Left lung (tissue), 10 donors: Measurements from ENCODE around the gene C1orf50. TPM values are rescaled to one million over a fixed set of nuclear protein-coding genes. Genes with fewer than 3 reads are reported as not detected.
"Not testable (repeated sequence)": the region's sequence is repeated elsewhere in the genome, so short reads cannot be mapped to it uniquely, and the experiment has no call there.

Experiments used
- ATAC-seq: fragments of 200-7000 bp; cut with Tn5 transposase; one replicate; pipeline ENCODE4 v1.9.1; 2020; ENCODE audit warnings: moderate library complexity
- DNase-seq, 4 donors: peaks; one replicate each; pipeline ENCODE4 v3.0.0-alpha.2; 2013 to 2020
- H3K27ac ChIP-seq, 2 donors: fragments of 200-600 bp; sonication (generic) in 1 of 2; one replicate each; pipeline versions ENCODE4 v1.5.0 to v1.8.0; 2020 to 2021
- H3K27me3 ChIP-seq, 2 donors: fragments of 200-600 bp; sonication (generic) in 1 of 2; one replicate each; pipeline versions ENCODE4 v1.5.0 to v1.8.0; 2020 to 2021
- H3K36me3 ChIP-seq, 2 donors: fragments of 200-600 bp; sonication (generic) in 1 of 2; one replicate each; pipeline versions ENCODE4 v1.5.0 to v1.8.0; 2020 to 2021
- H3K4me1 ChIP-seq, 2 donors: fragments of 200-600 bp; one replicate each; pipeline ENCODE4 v1.8.0; 2021
- H3K4me3 ChIP-seq, 2 donors: fragments of 200-600 bp; sonication (generic) in 1 of 2; one replicate each; pipeline versions ENCODE4 v1.5.0 to v1.8.0; 2020 to 2021; ENCODE audit warnings: mild to moderate bottlenecking in 1 of 2
- H3K9me3 ChIP-seq, 2 donors: fragments of 200-600 bp; sonication (generic) in 1 of 2; one replicate each; pipeline versions ENCODE4 v1.5.0 to v1.8.0; 2020 to 2021
- intact Hi-C, 2 donors: fragments of 100-400 bp; cut with DNase I; formaldehyde crosslinking; loops; one replicate each; pipeline versions ENCODE4 v1.11.2 to v1.14.2; 2022
- polyA plus RNA-seq, 6 donors: library from polyadenylated mRNA; unstranded; fragments of 120-200 nt; gene quantifications; one replicate each; pipeline ENCODE4 v1.2.1, GENCODE V29; 2013; ENCODE audit not compliant: insufficient read length in 6 of 6
- total RNA-seq, 2 donors: library from RNA; stranded (reverse); fragmentation: NEBNext Ultra II Directional; extraction: Animal tissue kit (Norgen Biotek cat#: 25700); gene quantifications; one replicate each; pipeline ENCODE4 v1.2.1, GENCODE V29; 2021
- TF ChIP-seq, protein P1 (sequence below), 2 donors: fragments of 200-600 bp; sonication (generic) in 1 of 2; IDR thresholded peaks; one replicate each; pipeline versions ENCODE4 v1.5.0 to v1.8.0; 2021; ENCODE audit warnings: antibody characterized with exemption in 2 of 2
- donor health status: DM: no; HTN: yes; CAD: no.
- donor health status: DM: no; HTN: no; CAD: no.

Gene C1orf50
- total and polyA plus RNA-seq, 8 donors = 4.3 to 15.0 (median 11.9) TPM

DNA sequence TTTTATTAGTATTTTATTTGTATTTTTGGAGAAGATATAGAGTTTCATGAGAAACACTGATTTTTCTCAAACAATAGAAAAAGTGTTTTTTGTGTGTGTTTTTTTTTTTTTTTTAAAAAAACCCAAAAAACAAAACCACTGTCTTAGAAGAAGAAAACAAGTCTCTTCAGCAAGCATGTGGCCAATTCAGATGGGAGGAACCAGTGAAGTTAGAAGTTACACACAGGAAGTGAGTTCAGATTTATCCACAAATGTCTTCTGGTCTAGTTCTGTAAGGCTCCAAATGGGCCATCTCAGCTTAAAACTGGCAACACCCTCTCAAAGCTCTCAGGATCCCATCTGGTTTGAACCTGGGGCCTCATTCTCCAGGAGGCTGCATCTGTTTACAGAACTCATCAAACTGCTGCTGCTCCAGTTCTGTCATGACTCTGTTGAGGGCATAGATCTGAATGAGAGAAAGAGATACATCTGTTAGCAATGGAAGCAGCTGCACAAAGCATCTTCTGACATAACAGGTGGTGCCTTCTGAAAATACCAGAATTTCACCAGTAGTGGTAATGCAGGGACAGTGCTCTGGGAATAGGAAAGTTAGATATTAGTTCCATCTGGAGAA lies 40.1 kb downstream of the C1orf50 start:
- no peak for ATAC-seq
- DNase-seq = no peak
- no peak overlapping the region for H3K27ac ChIP-seq
- H3K4me3 ChIP-seq = no peak overlapping the region
- no peaks in the 10 kb centered on the region for H3K4me1 ChIP-seq
- peaks cover 0 to 4% of the 10 kb centered on the region in 2 donors for H3K36me3 ChIP-seq
- H3K27me3 ChIP-seq = no peaks in the 10 kb centered on the region
- TF ChIP-seq, protein P1, sequence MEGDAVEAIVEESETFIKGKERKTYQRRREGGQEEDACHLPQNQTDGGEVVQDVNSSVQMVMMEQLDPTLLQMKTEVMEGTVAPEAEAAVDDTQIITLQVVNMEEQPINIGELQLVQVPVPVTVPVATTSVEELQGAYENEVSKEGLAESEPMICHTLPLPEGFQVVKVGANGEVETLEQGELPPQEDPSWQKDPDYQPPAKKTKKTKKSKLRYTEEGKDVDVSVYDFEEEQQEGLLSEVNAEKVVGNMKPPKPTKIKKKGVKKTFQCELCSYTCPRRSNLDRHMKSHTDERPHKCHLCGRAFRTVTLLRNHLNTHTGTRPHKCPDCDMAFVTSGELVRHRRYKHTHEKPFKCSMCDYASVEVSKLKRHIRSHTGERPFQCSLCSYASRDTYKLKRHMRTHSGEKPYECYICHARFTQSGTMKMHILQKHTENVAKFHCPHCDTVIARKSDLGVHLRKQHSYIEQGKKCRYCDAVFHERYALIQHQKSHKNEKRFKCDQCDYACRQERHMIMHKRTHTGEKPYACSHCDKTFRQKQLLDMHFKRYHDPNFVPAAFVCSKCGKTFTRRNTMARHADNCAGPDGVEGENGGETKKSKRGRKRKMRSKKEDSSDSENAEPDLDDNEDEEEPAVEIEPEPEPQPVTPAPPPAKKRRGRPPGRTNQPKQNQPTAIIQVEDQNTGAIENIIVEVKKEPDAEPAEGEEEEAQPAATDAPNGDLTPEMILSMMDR (IDR thresholded peaks at IDR 0.05) = no peak
- H3K9me3 ChIP-seq = no peaks in the 10 kb centered on the region
- intact Hi-C loops = no loop called here

DNA sequence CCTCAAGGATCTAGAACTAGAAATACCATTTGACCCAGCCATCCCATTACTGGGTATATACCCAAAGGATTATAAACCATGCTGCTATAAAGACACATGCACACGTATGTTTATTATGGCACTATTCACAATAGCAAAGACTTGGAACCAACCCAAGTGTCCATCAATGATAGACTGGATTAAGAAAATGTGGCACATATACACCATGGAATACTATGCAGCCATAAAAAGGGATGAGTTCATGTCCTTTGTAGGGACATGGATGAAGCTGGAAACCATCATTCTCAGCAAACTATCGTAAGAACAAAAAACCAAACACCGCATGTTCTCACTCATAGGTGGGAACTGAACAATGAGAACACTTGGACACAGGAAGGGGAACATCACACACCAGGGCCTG lies 47.8 kb downstream of the C1orf50 start:
- H3K9me3 ChIP-seq, H3K36me3 ChIP-seq, DNase-seq, H3K27ac ChIP-seq, ATAC-seq, H3K27me3 ChIP-seq, H3K4me3 ChIP-seq, intact Hi-C loops: not testable (repeated sequence)
- peaks cover 11 to 21% of the 10 kb centered on the region in 2 donors for H3K4me1 ChIP-seq

DNA sequence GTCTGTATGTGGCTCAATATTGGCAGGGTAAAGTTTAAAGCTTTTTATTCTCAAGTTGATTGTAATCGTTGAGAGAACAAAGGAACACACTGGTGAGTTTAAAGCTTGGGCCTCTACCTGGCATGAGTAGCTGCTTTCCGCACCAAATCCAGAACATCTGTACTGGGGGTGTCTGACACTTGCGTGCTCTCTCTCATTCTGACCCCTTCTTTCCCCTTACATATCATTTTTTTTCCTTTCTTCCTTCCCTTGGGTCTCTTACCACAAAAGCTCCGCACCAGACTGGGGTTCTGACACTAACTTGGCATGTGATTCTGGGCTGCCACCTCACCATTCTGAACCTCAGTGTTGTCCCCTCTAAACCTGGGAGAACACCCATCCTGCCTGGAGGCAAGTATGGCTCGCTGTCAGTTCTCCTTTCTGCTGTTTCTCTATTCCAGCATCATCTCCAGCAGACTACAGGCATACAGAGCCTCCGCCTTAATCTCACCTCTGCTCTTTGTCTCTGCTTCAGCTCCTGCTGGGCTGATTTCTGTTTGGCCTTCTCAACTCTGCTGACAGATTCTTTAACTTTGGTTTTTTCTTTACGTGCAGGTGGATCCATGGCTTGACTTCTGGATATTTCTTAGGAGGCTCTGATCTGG lies 49.0 kb downstream of the C1orf50 start:
- ATAC-seq = peak; percentile 5
- Histone ChIP-seq H3K9me3 (no peaks in the 10 kb centered on the region), H3K27ac (peak overlapping the region; percentile 94 to 98), H3K36me3 (peaks cover 0 to 5% of the 10 kb centered on the region in 2 donors), H3K4me1 (peaks cover 11 to 25% of the 10 kb centered on the region in 2 donors), H3K4me3 (peak overlapping the region; percentile 58 to 66), H3K27me3 (no peaks in the 10 kb centered on the region)
- DNase-seq = peak in 2 of 4 donors; percentile 10 to 15
- intact Hi-C loops = no loop called here
- TF ChIP-seq, protein P1 (IDR thresholded peaks at IDR 0.05) = no peak

DNA sequence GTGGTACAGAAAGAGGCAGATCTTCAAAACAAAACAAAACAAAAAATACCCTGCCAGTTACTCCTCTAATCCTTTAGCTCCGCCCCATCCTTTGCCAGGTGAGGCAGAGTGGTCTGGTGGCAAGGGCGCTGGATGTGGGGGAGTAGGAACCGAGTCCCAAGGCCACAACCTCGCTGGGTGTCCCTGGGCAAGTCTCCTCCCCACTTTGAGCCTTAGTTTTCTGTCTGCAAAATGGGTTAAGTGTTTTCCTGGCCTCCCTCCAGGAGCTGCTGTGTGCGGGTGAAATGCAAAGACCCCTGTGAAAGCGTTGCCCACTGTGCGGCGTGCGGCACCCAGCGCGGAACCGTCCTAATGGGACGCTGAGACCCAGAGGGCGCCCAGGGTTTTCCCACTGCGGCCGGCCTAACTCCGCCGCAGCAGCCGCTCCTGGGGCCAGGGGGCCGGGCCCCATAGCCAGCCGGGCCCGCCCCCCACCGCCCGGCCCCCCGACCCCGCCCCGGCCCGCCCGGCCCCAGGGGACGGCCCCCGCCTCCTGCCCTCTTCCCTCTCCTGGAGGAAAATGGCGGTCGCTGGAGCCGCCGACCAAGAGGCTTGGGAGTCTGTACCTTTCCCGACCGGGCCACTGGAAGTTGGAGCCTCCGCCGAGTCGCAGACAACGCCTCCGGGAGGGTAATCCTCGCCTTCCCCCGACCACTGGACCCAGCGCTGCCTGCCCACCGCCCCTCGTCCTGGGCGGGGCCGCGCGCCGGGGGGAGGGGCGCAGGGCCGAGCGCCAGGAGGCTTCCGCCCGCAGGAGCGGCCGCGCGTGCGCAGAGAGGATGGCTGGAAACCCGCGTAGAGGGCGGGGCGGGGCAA lies 49.8 kb downstream of the C1orf50 start, which contains the start of the genes ERMAP and SVBP:
ERMAP (plus strand) TSS at position 538 of the 855 bp plus-strand sequence. CDS start 13,327 bp downstream, outside the sequence.
SVBP (minus strand) TSS at position 813 of the 855 bp plus-strand sequence. CDS start 853 bp downstream, outside the sequence.
- TF ChIP-seq, protein P1 (IDR thresholded peaks at IDR 0.05) = no peak
- intact Hi-C loops = no loop called here
- Histone ChIP-seq H3K27me3 (no peaks in the 10 kb centered on the region), H3K27ac (peak within 1 kb of the TSS; percentile 94 to 98), H3K9me3 (no peaks in the 10 kb centered on the region), H3K4me1 (peaks cover 11 to 25% of the 10 kb centered on the region in 2 donors), H3K36me3 (peaks cover 0 to 5% of the 10 kb centered on the region in 2 donors), H3K4me3 (peak within 1 kb of the TSS; percentile 58 to 66)
- peak; percentile 97 for ATAC-seq
- DNase-seq = peak; percentile 94 to 99 (median 95)

DNA sequence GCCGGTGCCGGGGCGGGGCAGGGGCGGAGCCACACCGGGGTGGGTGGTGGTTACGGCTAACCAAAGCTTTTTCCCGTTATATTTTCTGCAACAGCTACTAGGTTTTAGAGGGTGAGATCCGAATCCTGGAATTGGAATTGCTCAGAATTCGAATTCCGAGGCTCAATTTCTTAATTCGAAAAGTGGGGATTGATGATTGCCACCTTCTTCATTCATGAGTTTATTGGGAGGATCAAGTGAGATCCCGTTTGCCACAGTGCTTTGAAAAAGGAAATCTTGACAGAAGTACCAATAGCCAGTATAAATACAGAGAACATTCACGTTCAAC lies 50.4 kb downstream of the C1orf50 start:
- ATAC-seq (no peak), DNase-seq (no peak)
- intact Hi-C loops = no loop called here
- Histone ChIP-seq H3K36me3 (peaks cover 0 to 5% of the 10 kb centered on the region in 2 donors), H3K27me3 (no peaks in the 10 kb centered on the region), H3K27ac (peak overlapping the region; percentile 94 to 98), H3K9me3 (no peaks in the 10 kb centered on the region), H3K4me3 (peak overlapping the region; percentile 58 to 66), H3K4me1 (peaks cover 11 to 28% of the 10 kb centered on the region in 2 donors)
- TF ChIP-seq, protein P1 (IDR thresholded peaks at IDR 0.05) = no peak
